IPS-15b (cell line): ENCODE data around the gene ASTN2.

Experiments
- H3K27me3 ChIP-seq: one replicate; pipeline ENCODE4 v1.6.1; 2013; ENCODE audit warnings: low read length; ENCODE audit not compliant: control insufficient read depth, insufficient read depth
- H3K36me3 ChIP-seq: one replicate; pipeline ENCODE4 v1.6.1; 2013; ENCODE audit warnings: low read length; ENCODE audit not compliant: control insufficient read depth, insufficient read depth
- H3K4me1 ChIP-seq: one replicate; pipeline ENCODE4 v1.6.1; 2013; ENCODE audit warnings: mild to moderate bottlenecking, low read length; ENCODE audit not compliant: control insufficient read depth, insufficient read depth
- H3K4me3 ChIP-seq: one replicate; pipeline ENCODE4 v1.5.1; 2013; ENCODE audit warnings: low read depth, low read length
- H3K9ac ChIP-seq: one replicate; pipeline ENCODE4 v1.6.1; 2013; ENCODE audit warnings: low read depth, mild to moderate bottlenecking, low read length
- H3K9me3 ChIP-seq: one replicate; pipeline ENCODE4 v1.6.1; 2013; ENCODE audit warnings: mild to moderate bottlenecking, low read length; ENCODE audit not compliant: control insufficient read depth, insufficient read depth

Gene ASTN2

GRCh38 chr9:116555556-116556155 is 859.2 kb downstream of the ASTN2 start:
- Histone ChIP-seq H3K4me1 (no peaks in the 10 kb centered on the region), H3K4me3 (no peak overlapping the region), H3K36me3 (no peaks in the 10 kb centered on the region), H3K27me3 (no peaks in the 10 kb centered on the region), H3K9me3 (no peaks in the 10 kb centered on the region), H3K9ac (no peak overlapping the region)

GRCh38 chr9:116555119-116555518 is 859.7 kb downstream of the ASTN2 start:
- H3K9me3 ChIP-seq: no peaks in the 10 kb centered on the region
- H3K4me1 ChIP-seq: no peaks in the 10 kb centered on the region
- H3K9ac ChIP-seq: no peak overlapping the region
- no peaks in the 10 kb centered on the region for H3K36me3 ChIP-seq
- no peaks in the 10 kb centered on the region for H3K27me3 ChIP-seq
- H3K4me3 ChIP-seq: no peak overlapping the region

- Histone ChIP-seq H3K4me3 (no peak overlapping the region), H3K9ac (no peak overlapping the region), H3K36me3 (no peaks in the 10 kb centered on the region), H3K4me1 (no peaks in the 10 kb centered on the region), H3K27me3 (no peaks in the 10 kb centered on the region), H3K9me3 (no peaks in the 10 kb centered on the region)
These were observed 864.0 kb downstream of the ASTN2 start for GRCh38 chr9:116550696-116551436.

- no peaks in the 10 kb centered on the region for H3K9me3 ChIP-seq
- no peaks in the 10 kb centered on the region for H3K4me1 ChIP-seq
- no peaks in the 10 kb centered on the region for H3K27me3 ChIP-seq
- no peak overlapping the region for H3K9ac ChIP-seq
- H3K36me3 ChIP-seq: no peaks in the 10 kb centered on the region
- H3K4me3 ChIP-seq: no peak overlapping the region
These were observed 864.8 kb downstream of the ASTN2 start for GRCh38 chr9:116549786-116550660.

GRCh38 chr9:116549061-116549664 is 865.7 kb downstream of the ASTN2 start:
- H3K36me3 ChIP-seq: no peaks in the 10 kb centered on the region
- no peaks in the 10 kb centered on the region for H3K4me1 ChIP-seq
- H3K27me3 ChIP-seq: no peaks in the 10 kb centered on the region
- H3K9me3 ChIP-seq: no peaks in the 10 kb centered on the region
- H3K9ac ChIP-seq: no peak overlapping the region
- H3K4me3 ChIP-seq: no peak overlapping the region

GRCh38 chr9:116547729-116548426 is 867.0 kb downstream of the ASTN2 start:
- Histone ChIP-seq H3K4me1 (peaks cover 2% of the 10 kb centered on the region), H3K4me3 (no peak overlapping the region), H3K9ac (no peak overlapping the region), H3K9me3 (no peaks in the 10 kb centered on the region), H3K27me3 (no peaks in the 10 kb centered on the region), H3K36me3 (no peaks in the 10 kb centered on the region)

- Histone ChIP-seq H3K9me3 (no peaks in the 10 kb centered on the region), H3K4me1 (peaks cover 2% of the 10 kb centered on the region), H3K36me3 (no peaks in the 10 kb centered on the region), H3K4me3 (no peak overlapping the region), H3K27me3 (no peaks in the 10 kb centered on the region), H3K9ac (no peak overlapping the region)
These were observed 867.9 kb downstream of the ASTN2 start for GRCh38 chr9:116546711-116547581.

- Histone ChIP-seq H3K4me1 (peaks cover 2% of the 10 kb centered on the region), H3K4me3 (no peak overlapping the region), H3K9ac (no peak overlapping the region), H3K27me3 (no peaks in the 10 kb centered on the region), H3K9me3 (no peaks in the 10 kb centered on the region), H3K36me3 (no peaks in the 10 kb centered on the region)
These were observed 870.0 kb downstream of the ASTN2 start for GRCh38 chr9:116544896-116545295.

- H3K27me3 ChIP-seq: no peaks in the 10 kb centered on the region
- H3K4me1 ChIP-seq: peaks cover 2% of the 10 kb centered on the region
- H3K36me3 ChIP-seq: no peaks in the 10 kb centered on the region
- H3K9me3 ChIP-seq: no peaks in the 10 kb centered on the region
- no peak overlapping the region for H3K4me3 ChIP-seq
- H3K9ac ChIP-seq: no peak overlapping the region
These were observed 871.0 kb downstream of the ASTN2 start for GRCh38 chr9:116543731-116544400.

- Histone ChIP-seq H3K9ac (no peak overlapping the region), H3K36me3 (no peaks in the 10 kb centered on the region), H3K4me3 (no peak overlapping the region), H3K27me3 (no peaks in the 10 kb centered on the region), H3K4me1 (peaks cover 2% of the 10 kb centered on the region), H3K9me3 (peaks cover 4% of the 10 kb centered on the region)
These were observed 873.5 kb downstream of the ASTN2 start for GRCh38 chr9:116541402-116541801.
